Measurements from ENCODE around the gene SLC44A2. TPM values are rescaled to one million over a fixed set of nuclear protein-coding genes. Genes with fewer than 3 reads are reported as not detected.

The SLC44A2 gene
- total RNA-seq, 1 experiment from 2014 or later = 31.5 TPM

- BruUV-seq (replicated peaks) = no TSS peak
- DNase-seq (ENCODE audit: low read depth, low spot score) = no peak
- in situ Hi-C loops (cut with HindIII; ENCODE audit: low pct_unique_long_range_greater_than_20kb, low sequenced_read_pairs) = no loop called here
- no peak for ATAC-seq
- TF ChIP-seq CTCF (IDR thresholded peaks at IDR 0.05) = no peak
- no peak for TF ChIP-seq REST (IDR thresholded peaks at IDR 0.05; ENCODE audit: insufficient read depth in 1 of 2, low read depth in 2 of 2, low read length in 1 of 2)
- TF ChIP-seq SIN3A (IDR thresholded peaks at IDR 0.05; ENCODE audit: borderline replicate concordance, insufficient read depth, low read depth, low read length) = no peak
- intact Hi-C loops (cut with micrococcal nuclease; ENCODE audit: unreplicated experiment) = no loop called here
- no peaks in the 10 kb centered on the region for H3K27me3 ChIP-seq (ENCODE audit: control insufficient read depth, insufficient read depth, low read length)
- no peak overlapping the region for H3K27ac ChIP-seq (ENCODE audit: low read length)
- H3K4me3 ChIP-seq (ENCODE audit: low read depth in 2 of 2, low read length in 2 of 2) = no peak overlapping the region
- H3K9me3 ChIP-seq (ENCODE audit: control insufficient read depth, insufficient read depth, low read depth, low read length) = no peaks in the 10 kb centered on the region
- no peaks in the 10 kb centered on the region for H3K36me3 ChIP-seq (ENCODE audit: control insufficient read depth, insufficient read depth, low read length)
- ChIA-PET CTCF (no interaction called here), POLR2A (interaction anchor here (0.7 kb wide), 1 partner anchor 16 kb away, joined by 13 read pairs; no protein-coding TSS in a partner anchor)
- H3K4me1 ChIP-seq (ENCODE audit: control insufficient read depth, insufficient read depth, low read length) = peaks cover 6% of the 10 kb centered on the region
These were observed 4.6 kb upstream of the SLC44A2 start for GRCh38 chr19:10620786-10621185.

- Histone ChIP-seq H3K9me3 (ENCODE audit: control insufficient read depth, insufficient read depth, low read depth, low read length) (no peaks in the 10 kb centered on the region), H3K4me1 (ENCODE audit: control insufficient read depth, insufficient read depth, low read length) (peaks cover 8% of the 10 kb centered on the region), H3K27ac (ENCODE audit: low read length) (no peak overlapping the region), H3K36me3 (ENCODE audit: control insufficient read depth, insufficient read depth, low read length) (no peaks in the 10 kb centered on the region), H3K4me3 (ENCODE audit: low read depth in 2 of 2, low read length in 2 of 2) (no peak overlapping the region), H3K27me3 (ENCODE audit: control insufficient read depth, insufficient read depth, low read length) (no peaks in the 10 kb centered on the region)
- ATAC-seq (no peak), DNase-seq (ENCODE audit: low read depth, low spot score) (no peak)
- in situ Hi-C loops (cut with HindIII; ENCODE audit: low pct_unique_long_range_greater_than_20kb, low sequenced_read_pairs) = no loop called here
- no TSS peak for BruUV-seq (replicated peaks)
- POLR2A ChIA-PET = no interaction called here
- CTCF ChIA-PET = interaction anchor here (1.2 kb wide), 1 partner anchor 40 kb away, joined by 6 read pairs; no protein-coding TSS in a partner anchor
- no peak for TF ChIP-seq SIN3A (IDR thresholded peaks at IDR 0.05; ENCODE audit: borderline replicate concordance, insufficient read depth, low read depth, low read length)
- TF ChIP-seq CTCF (IDR thresholded peaks at IDR 0.05) = no peak
- no peak for TF ChIP-seq TCF7L2 (IDR thresholded peaks at IDR 0.05; ENCODE audit: low read depth, low read length)
- no peak for TF ChIP-seq REST (IDR thresholded peaks at IDR 0.05; ENCODE audit: insufficient read depth in 1 of 2, low read depth in 2 of 2, low read length in 1 of 2)
- TF ChIP-seq POLR2AphosphoS5 (IDR thresholded peaks at IDR 0.05; ENCODE audit: low read depth, low read length) = no peak
- intact Hi-C loops (cut with micrococcal nuclease; ENCODE audit: unreplicated experiment) = no loop called here
These were observed 3.4 kb upstream of the SLC44A2 start for GRCh38 chr19:10621966-10622365.
